HG03196 (cell line): ENCODE results near the gene ARHGEF37.

ENCODE experiments used
- ATAC-seq: cut with Tn5 transposase; IDR thresholded peaks from one replicate; pipeline ENCODE4 v1.9.1; 2021; ENCODE audit not compliant: unreplicated experiment

Gene ARHGEF37

GRCh38 chr5:149623473-149623872, 42.2 kb downstream of the ARHGEF37 start:
- ATAC-seq, result no peak

GRCh38 chr5:149627070-149627469, 45.8 kb downstream of the ARHGEF37 start:
- no peak for ATAC-seq

GRCh38 chr5:149628221-149628620, 46.9 kb downstream of the ARHGEF37 start:
- ATAC-seq, result no peak

GRCh38 chr5:149628846-149629388, 47.6 kb downstream of the ARHGEF37 start:
- ATAC-seq, result no peak

GRCh38 chr5:149629421-149629820, 48.1 kb downstream of the ARHGEF37 start:
- no peak for ATAC-seq

- no peak for ATAC-seq
Observed at GRCh38 chr5:149630337-149630736, 49.0 kb downstream of the ARHGEF37 start.

GRCh38 chr5:149631506-149631905, 50.2 kb downstream of the ARHGEF37 start:
- no peak for ATAC-seq

- ATAC-seq, result no peak
Observed at GRCh38 chr5:149632311-149633251, 51.3 kb downstream of the ARHGEF37 start.

GRCh38 chr5:149633476-149634350, 52.4 kb downstream of the ARHGEF37 start:
- ATAC-seq, result no peak

GRCh38 chr5:149635394-149635793, 54.1 kb downstream of the ARHGEF37 start:
- ATAC-seq, result no peak

- no peak for ATAC-seq
Observed at GRCh38 chr5:149636191-149636860, 55.0 kb downstream of the ARHGEF37 start.

GRCh38 chr5:149636861-149637246, 55.6 kb downstream of the ARHGEF37 start:
- peak; percentile 65 for ATAC-seq

GRCh38 chr5:149638136-149638535, 56.8 kb downstream of the ARHGEF37 start:
- no peak for ATAC-seq

- ATAC-seq, result no peak
Observed at GRCh38 chr5:149638546-149639241, 57.4 kb downstream of the ARHGEF37 start.

GRCh38 chr5:149639737-149640136, 58.4 kb downstream of the ARHGEF37 start:
- no peak for ATAC-seq

GRCh38 chr5:149640350-149640999, 59.2 kb downstream of the ARHGEF37 start:
- no peak for ATAC-seq

- no peak for ATAC-seq
Observed at GRCh38 chr5:149641000-149641576, 59.8 kb downstream of the ARHGEF37 start.

GRCh38 chr5:149641600-149641999, 60.3 kb downstream of the ARHGEF37 start:
- no peak for ATAC-seq

- ATAC-seq, result no peak
Observed at GRCh38 chr5:149643781-149644180, 62.5 kb downstream of the ARHGEF37 start.
